SU-DHL-6 (cell line): ENCODE data around the gene AFF3.

ENCODE experiments used
- EZH2phosphoT487 ChIP-seq: fragments of 200-600 bp; sonication (generic), shearing (Covaris generic); conservative IDR thresholded peaks from 2 replicates; pipeline ENCODE4 v1.6.1; 2018; ENCODE audit warnings: mild to moderate bottlenecking, antibody characterized with exemption, low read length, moderate library complexity, mixed read lengths
- TF ChIP-seq, protein P1 (sequence below): fragments of 200-600 bp; sonication (generic); IDR thresholded peaks from one replicate; pipeline ENCODE4 v1.5.1; 2017; ENCODE audit warnings: antibody characterized with exemption, mild to moderate bottlenecking, low read length, moderate library complexity; ENCODE audit not compliant: insufficient read depth, poor library complexity, severe bottlenecking

DNA sequence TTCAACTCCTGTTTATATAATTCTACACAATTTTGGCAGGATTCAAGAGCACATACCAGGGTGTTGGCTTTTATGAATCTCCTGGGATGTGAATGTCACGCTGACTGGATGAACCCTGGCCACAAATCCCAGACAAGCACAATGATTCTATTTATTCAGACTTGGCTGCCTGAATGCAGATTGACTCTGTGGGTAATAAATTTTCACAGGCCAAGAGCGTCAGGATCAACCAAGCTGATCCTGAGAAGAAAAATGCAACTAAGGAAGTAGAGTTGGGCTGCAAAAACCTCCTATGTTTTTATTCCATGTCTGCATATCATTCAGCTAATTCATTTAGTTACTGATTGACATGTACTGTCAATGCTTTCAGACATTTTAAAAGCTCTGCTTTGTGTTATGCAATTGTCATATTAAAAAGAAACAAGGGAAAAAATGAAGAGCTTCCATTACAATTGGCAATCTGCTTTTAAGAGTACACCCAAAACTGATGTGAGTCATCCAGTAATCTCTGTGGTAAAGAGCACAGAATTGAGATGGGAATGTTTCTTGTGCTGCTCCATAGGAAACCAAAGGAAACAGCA lies 479.5 kb downstream of the AFF3 start:
- TF ChIP-seq, protein P1, sequence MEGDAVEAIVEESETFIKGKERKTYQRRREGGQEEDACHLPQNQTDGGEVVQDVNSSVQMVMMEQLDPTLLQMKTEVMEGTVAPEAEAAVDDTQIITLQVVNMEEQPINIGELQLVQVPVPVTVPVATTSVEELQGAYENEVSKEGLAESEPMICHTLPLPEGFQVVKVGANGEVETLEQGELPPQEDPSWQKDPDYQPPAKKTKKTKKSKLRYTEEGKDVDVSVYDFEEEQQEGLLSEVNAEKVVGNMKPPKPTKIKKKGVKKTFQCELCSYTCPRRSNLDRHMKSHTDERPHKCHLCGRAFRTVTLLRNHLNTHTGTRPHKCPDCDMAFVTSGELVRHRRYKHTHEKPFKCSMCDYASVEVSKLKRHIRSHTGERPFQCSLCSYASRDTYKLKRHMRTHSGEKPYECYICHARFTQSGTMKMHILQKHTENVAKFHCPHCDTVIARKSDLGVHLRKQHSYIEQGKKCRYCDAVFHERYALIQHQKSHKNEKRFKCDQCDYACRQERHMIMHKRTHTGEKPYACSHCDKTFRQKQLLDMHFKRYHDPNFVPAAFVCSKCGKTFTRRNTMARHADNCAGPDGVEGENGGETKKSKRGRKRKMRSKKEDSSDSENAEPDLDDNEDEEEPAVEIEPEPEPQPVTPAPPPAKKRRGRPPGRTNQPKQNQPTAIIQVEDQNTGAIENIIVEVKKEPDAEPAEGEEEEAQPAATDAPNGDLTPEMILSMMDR = no peak
- no peak for TF ChIP-seq EZH2phosphoT487
